Osteocyte (in vitro differentiated cells): ENCODE measurements around the gene SERPINA1. TPM values are rescaled to one million over a fixed set of nuclear protein-coding genes. Genes with fewer than 3 reads are reported as not detected.

ENCODE experiments used
- DNase-seq: peaks from one replicate; pipeline ENCODE4 v3.0.0; 2021; ENCODE audit warnings: mixed read lengths; ENCODE audit not compliant: unreplicated experiment; ENCODE audit errors: extremely low spot score
- H3K27ac Mint-ChIP-seq: one replicate; pipeline ENCODE4 v1.8.0; 2021; ENCODE audit warnings: mild to moderate bottlenecking, mixed read lengths; ENCODE audit not compliant: unreplicated experiment
- H3K27me3 Mint-ChIP-seq: one replicate; pipeline ENCODE4 v1.8.0; 2021; ENCODE audit warnings: mixed read lengths; ENCODE audit not compliant: unreplicated experiment
- H3K36me3 Mint-ChIP-seq: one replicate; pipeline ENCODE4 v1.8.0; 2021; ENCODE audit warnings: mixed read lengths; ENCODE audit not compliant: unreplicated experiment
- H3K4me1 Mint-ChIP-seq: one replicate; pipeline ENCODE4 v1.8.0; 2021; ENCODE audit warnings: mixed read lengths; ENCODE audit not compliant: unreplicated experiment
- H3K4me3 Mint-ChIP-seq: one replicate; pipeline ENCODE4 v1.8.0; 2021; ENCODE audit warnings: mild to moderate bottlenecking, moderate library complexity, mixed read lengths; ENCODE audit not compliant: unreplicated experiment
- H3K9me3 Mint-ChIP-seq: one replicate; pipeline ENCODE4 v1.8.0; 2021; ENCODE audit warnings: mixed read lengths; ENCODE audit not compliant: unreplicated experiment
- total RNA-seq: library from RNA; stranded (reverse); gene quantifications from 2 replicates; pipeline ENCODE4 v1.2.1, GENCODE V29; 2021
- TF ChIP-seq, protein P1 (sequence below): fragments of 200-600 bp; sonication (generic); IDR thresholded peaks from 2 replicates; pipeline ENCODE4 v1.5.0; 2021; ENCODE audit warnings: antibody characterized with exemption, mild to moderate bottlenecking, moderate library complexity

SERPINA1 gene
- total RNA-seq, 1 donor from 2014 or later, result not detected

DNA sequence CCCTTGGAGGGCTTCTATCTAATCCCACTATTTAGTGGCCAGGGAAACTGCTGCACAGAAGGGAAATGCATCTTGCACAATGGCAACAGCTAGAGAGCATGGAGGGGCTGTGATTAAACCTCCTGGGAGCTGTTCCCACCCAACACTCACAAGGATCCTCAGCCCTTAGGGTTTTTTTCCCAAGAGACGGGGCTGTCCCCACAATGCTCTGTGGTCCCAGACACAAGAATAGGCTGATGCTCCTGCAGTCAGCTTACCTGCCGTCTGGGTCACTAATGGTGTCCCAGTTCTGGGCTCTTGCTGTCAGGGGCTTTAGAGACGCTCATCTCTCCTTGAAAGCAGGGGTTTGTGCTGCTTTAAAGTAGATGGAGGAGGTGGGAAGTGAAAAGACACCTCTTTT is 4.6 kb downstream of the SERPINA1 start:
- TF ChIP-seq, protein P1, sequence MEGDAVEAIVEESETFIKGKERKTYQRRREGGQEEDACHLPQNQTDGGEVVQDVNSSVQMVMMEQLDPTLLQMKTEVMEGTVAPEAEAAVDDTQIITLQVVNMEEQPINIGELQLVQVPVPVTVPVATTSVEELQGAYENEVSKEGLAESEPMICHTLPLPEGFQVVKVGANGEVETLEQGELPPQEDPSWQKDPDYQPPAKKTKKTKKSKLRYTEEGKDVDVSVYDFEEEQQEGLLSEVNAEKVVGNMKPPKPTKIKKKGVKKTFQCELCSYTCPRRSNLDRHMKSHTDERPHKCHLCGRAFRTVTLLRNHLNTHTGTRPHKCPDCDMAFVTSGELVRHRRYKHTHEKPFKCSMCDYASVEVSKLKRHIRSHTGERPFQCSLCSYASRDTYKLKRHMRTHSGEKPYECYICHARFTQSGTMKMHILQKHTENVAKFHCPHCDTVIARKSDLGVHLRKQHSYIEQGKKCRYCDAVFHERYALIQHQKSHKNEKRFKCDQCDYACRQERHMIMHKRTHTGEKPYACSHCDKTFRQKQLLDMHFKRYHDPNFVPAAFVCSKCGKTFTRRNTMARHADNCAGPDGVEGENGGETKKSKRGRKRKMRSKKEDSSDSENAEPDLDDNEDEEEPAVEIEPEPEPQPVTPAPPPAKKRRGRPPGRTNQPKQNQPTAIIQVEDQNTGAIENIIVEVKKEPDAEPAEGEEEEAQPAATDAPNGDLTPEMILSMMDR, result no peak
- H3K4me3 Mint-ChIP-seq, result no peak overlapping the region
- H3K36me3 Mint-ChIP-seq, result no peaks in the 10 kb centered on the region
- no peaks in the 10 kb centered on the region for H3K4me1 Mint-ChIP-seq
- H3K27ac Mint-ChIP-seq, result no peak overlapping the region
- H3K27me3 Mint-ChIP-seq, result no peaks in the 10 kb centered on the region
- H3K9me3 Mint-ChIP-seq, result no peaks in the 10 kb centered on the region
- DNase-seq, result no peak

DNA sequence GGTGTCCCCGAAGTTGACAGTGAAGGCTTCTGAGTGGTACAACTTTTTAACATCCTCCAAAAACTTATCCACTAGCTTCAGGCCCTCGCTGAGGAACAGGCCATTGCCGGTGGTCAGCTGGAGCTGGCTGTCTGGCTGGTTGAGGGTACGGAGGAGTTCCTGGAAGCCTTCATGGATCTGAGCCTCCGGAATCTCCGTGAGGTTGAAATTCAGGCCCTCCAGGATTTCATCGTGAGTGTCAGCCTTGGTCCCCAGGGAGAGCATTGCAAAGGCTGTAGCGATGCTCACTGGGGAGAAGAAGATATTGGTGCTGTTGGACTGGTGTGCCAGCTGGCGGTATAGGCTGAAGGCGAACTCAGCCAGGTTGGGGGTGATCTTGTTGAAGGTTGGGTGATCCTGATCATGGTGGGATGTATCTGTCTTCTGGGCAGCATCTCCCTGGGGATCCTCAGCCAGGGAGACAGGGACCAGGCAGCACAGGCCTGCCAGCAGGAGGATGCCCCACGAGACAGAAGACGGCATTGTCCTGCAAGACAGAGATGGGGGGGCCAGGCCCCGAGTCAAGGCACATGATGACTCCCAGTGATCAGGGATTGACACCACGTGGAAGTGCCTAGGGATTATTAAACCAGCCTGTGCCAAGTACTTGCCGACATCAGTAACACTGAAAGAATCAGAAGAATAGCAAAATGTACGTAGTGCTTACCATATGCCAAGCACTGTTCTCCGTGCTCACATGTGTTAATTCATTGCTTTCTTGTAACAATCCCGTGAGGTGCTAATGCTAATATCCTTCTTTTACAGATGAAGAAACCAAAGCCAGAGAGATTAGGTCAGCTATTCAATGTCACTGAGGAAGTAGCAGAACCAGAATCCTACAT is 5.4 kb downstream of the SERPINA1 start:
- Mint-ChIP-seq H3K27ac (no peak overlapping the region), H3K36me3 (no peaks in the 10 kb centered on the region), H3K4me3 (no peak overlapping the region), H3K4me1 (no peaks in the 10 kb centered on the region), H3K9me3 (no peaks in the 10 kb centered on the region), H3K27me3 (no peaks in the 10 kb centered on the region)
- TF ChIP-seq, protein P1, result no peak
- DNase-seq, result no peak

DNA sequence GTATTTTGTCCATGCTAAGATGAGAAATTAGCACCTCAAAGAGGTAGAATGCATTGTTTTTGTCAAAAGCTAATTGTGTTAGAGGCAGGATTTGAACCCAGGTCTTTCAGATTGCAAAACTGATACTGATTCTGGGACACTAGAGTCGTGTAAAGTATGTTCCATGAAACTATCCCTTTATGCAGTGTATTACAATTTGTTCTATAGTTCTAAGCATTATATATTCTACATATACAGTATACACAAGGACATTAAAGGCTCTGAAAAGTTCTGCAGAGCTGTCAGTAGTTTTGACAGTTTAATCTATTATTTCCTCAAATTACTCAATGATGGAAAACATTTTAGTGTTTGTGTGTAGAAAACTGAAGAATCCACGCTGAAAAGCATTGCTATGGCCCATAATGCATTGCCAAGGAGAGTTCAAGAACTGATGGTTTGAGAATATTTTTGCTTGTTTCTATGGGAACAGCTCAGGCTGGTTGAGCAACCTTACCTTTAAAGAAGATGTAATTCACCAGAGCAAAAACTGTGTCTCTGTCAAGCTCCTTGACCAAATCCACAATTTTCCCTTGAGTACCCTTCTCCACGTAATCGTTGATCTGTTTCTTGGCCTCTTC is 6.2 kb downstream of the SERPINA1 start:
- no peak overlapping the region for H3K4me3 Mint-ChIP-seq
- TF ChIP-seq, protein P1, result no peak
- no peak overlapping the region for H3K27ac Mint-ChIP-seq
- no peaks in the 10 kb centered on the region for H3K27me3 Mint-ChIP-seq
- no peaks in the 10 kb centered on the region for H3K9me3 Mint-ChIP-seq
- no peaks in the 10 kb centered on the region for H3K36me3 Mint-ChIP-seq
- DNase-seq, result no peak
- H3K4me1 Mint-ChIP-seq, result no peaks in the 10 kb centered on the region

DNA sequence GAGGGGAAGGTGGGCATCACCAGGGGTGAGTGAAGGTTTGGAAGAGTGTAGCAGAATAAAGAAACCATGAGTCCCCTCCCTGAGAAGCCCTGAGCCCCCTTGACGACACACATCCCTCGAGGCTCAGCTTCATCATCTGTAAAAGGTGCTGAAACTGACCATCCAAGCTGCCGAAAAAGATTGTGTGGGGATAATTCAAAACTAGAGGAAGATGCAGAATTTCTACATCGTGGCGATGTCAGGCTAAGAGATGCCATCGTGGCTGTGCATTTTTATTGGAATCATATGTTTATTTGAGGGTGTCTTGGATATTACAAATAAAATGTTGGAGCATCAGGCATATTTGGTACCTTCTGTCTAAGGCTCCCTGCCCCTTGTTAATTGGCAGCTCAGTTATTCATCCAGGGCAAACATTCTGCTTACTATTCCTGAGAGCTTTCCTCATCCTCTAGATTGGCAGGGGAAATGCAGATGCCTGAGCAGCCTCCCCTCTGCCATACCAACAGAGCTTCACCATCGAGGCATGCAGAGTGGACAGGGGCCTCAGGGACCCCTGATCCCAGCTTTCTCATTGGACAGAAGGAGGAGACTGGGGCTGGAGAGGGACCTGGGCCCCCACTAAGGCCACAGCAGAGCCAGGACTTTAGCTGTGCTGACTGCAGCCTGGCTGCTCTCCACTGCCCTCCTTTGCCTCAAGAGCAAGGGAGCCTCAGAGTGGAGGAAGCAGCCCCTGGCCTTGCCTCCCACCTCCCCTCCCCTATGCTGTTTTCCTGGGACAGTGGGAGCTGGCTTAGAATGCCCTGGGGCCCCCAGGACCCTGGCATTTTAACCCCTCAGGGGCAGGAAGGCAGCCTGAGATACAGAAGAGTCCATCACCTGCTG is 7.0 kb downstream of the SERPINA1 start:
- Mint-ChIP-seq H3K4me1 (no peaks in the 10 kb centered on the region), H3K9me3 (no peaks in the 10 kb centered on the region), H3K4me3 (no peak overlapping the region), H3K27me3 (no peaks in the 10 kb centered on the region), H3K36me3 (no peaks in the 10 kb centered on the region), H3K27ac (no peak overlapping the region)
- TF ChIP-seq, protein P1, result no peak
- no peak for DNase-seq
